Measurements from ENCODE around the gene ACP4. TPM values are rescaled to one million over a fixed set of nuclear protein-coding genes. Genes with fewer than 3 reads are reported as not detected.

Gene ACP4
- total and polyA plus RNA-seq, 2 of the 13 experiments (the other 11 are each of a cell fraction or from before 2014, with no cell fraction given), result 0.08 TPM; not detected in 1

- TF ChIP-seq TBX2 (CRISPR knock-in tag; IDR thresholded peaks at IDR 0.05; ENCODE audit: borderline replicate concordance), result peak; percentile 15; the same call in 1 of the 2 replicates
- TF ChIP-seq BATF2 (CRISPR knock-in tag; IDR thresholded peaks at IDR 0.05), result no peak
- no peak for TF ChIP-seq NFAT5 (CRISPR knock-in tag; IDR thresholded peaks at IDR 0.05)
- TF ChIP-seq ZNF629 (CRISPR knock-in tag; conservative IDR thresholded peaks at IDR 0.05), result 0 out of 2 replicates have a peak, but pooled peaks have one; percentile 39
- no peak for TF ChIP-seq ZNF264 (CRISPR knock-in tag; IDR thresholded peaks at IDR 0.05)
- TF ChIP-seq ZNF329 (CRISPR knock-in tag; IDR thresholded peaks at IDR 0.05; ENCODE audit: low read depth), result 0 out of 2 replicates have a peak, but pooled peaks have one; percentile 42
- TF ChIP-seq ZNF460 (CRISPR knock-in tag; IDR thresholded peaks at IDR 0.05; ENCODE audit: borderline replicate concordance), result no peak
- TF ChIP-seq KDM5A (IDR thresholded peaks at IDR 0.05; ENCODE audit: borderline replicate concordance, low read length), result no peak
- no peak for TF ChIP-seq FOXK2 (IDR thresholded peaks at IDR 0.05)
- TF ChIP-seq PRDM15 (CRISPR knock-in tag; IDR thresholded peaks at IDR 0.05), result no peak
- TF ChIP-seq PRPF4 (IDR thresholded peaks at IDR 0.05; ENCODE audit: low read depth, low read length, poor library complexity, severe bottlenecking), result no peak
- no peak for TF ChIP-seq PCBP1 (IDR thresholded peaks at IDR 0.05; ENCODE audit: borderline replicate concordance, low read depth, low read length)
- peak; percentile 60; the same call in 1 of the 2 replicates for TF ChIP-seq ZNF431 (CRISPR knock-in tag; IDR thresholded peaks at IDR 0.05; ENCODE audit: borderline replicate concordance, low read depth)
- no peak for TF ChIP-seq ZNF781 (CRISPR knock-in tag; IDR thresholded peaks at IDR 0.05; ENCODE audit: borderline replicate concordance, not compliant biosample characterization)
- no peak for TF ChIP-seq ZNF749 (CRISPR knock-in tag; IDR thresholded peaks at IDR 0.05; ENCODE audit: borderline replicate concordance)
- no peak for TF ChIP-seq PCBP2 (optimal IDR thresholded peaks at IDR 0.05; ENCODE audit: low read depth, low read length, poor library complexity, severe bottlenecking)
- no peak for TF ChIP-seq ZNF775 (CRISPR knock-in tag; IDR thresholded peaks at IDR 0.05; ENCODE audit: borderline replicate concordance)
- TF ChIP-seq TARDBP (CRISPR knock-in tag; IDR thresholded peaks at IDR 0.05), result no peak
- TF ChIP-seq ZNF354B (CRISPR knock-in tag; IDR thresholded peaks at IDR 0.05), result no peak
- TF ChIP-seq ZMYM4 (CRISPR knock-in tag; IDR thresholded peaks at IDR 0.05), result peak; percentile 33; the same call in 1 of the 2 replicates
Observed at GRCh38 chr19:50835785-50836542, 45.7 kb downstream of the ACP4 start (continued).

Data from HepG2 (cell line).